Chondrocyte (in vitro differentiated cells): ENCODE measurements around the gene KAZN. TPM values are rescaled to one million over a fixed set of nuclear protein-coding genes. Genes with fewer than 3 reads are reported as not detected.

Source experiments
- DNase-seq: peaks from one replicate; pipeline ENCODE4 v3.0.0; 2021; ENCODE audit warnings: mixed read lengths, low spot score
- H3K27ac Mint-ChIP-seq: one replicate; pipeline ENCODE4 v1.8.0; 2021; ENCODE audit warnings: mild to moderate bottlenecking, moderate library complexity, mixed read lengths; ENCODE audit not compliant: unreplicated experiment
- H3K27me3 Mint-ChIP-seq: 2 replicates; pipeline ENCODE4 v1.8.0; 2021; ENCODE audit warnings: low read depth, mixed read lengths
- H3K36me3 Mint-ChIP-seq: 2 replicates; pipeline ENCODE4 v1.8.0; 2021; ENCODE audit warnings: low read depth, mixed read lengths
- H3K4me1 Mint-ChIP-seq: 2 replicates; pipeline ENCODE4 v1.8.0; 2021; ENCODE audit warnings: low read depth, mild to moderate bottlenecking, mixed read lengths
- H3K4me3 Mint-ChIP-seq: one replicate; pipeline ENCODE4 v1.8.0; 2021; ENCODE audit warnings: mild to moderate bottlenecking, moderate library complexity, mixed read lengths; ENCODE audit not compliant: unreplicated experiment
- H3K9me3 Mint-ChIP-seq: 2 replicates; pipeline ENCODE4 v1.8.0; 2021; ENCODE audit warnings: low read depth, mixed read lengths
- total RNA-seq: library from RNA; stranded (reverse); gene quantifications from 3 replicates; pipeline ENCODE4 v1.2.1, GENCODE V29; 2021
- TF ChIP-seq, protein P1 (sequence below): fragments of 200-600 bp; sonication (generic); IDR thresholded peaks from 2 replicates; pipeline ENCODE4 v1.5.0; 2021; ENCODE audit warnings: antibody characterized with exemption, mild to moderate bottlenecking, moderate library complexity

Gene KAZN
- total RNA-seq, 1 donor from 2014 or later = 29.6 TPM

DNA sequence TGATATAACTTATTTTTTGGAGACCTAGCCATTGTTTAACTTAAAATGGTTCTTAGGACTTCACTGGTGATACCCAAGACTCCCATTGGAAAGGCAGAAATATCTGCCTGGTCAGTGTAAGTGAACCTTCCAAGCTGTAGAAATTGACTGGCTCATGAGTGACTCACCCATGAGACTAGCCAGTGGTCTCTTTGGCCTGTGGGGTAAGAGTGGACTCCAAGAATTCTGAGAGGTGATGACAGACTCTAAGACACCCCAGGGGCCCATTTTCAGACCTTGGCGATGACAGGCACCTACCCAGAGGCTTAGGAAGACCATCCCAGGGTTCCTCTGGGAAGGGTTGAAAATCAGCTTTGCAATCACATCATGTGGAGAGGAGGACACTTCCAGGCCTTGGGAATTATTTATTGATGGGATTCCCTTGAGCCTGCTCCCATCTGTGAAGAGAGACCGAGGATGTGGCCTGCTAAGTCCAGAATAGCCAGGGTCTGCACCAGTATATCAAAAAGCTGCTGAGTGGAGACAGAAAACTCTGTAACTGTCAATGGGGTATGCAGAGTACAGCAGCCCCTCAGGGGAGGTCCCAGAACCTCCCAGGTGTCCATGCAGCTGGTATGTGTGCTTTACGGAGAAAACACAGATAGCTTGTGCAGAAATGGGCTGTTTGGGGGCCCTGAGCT lies 78.9 kb downstream of the KAZN start:
- no peaks in the 10 kb centered on the region for H3K27me3 Mint-ChIP-seq
- peaks cover 27% of the 10 kb centered on the region for H3K9me3 Mint-ChIP-seq
- no peaks in the 10 kb centered on the region for H3K4me1 Mint-ChIP-seq
- H3K4me3 Mint-ChIP-seq = no peak overlapping the region
- no peak for DNase-seq
- TF ChIP-seq, protein P1, sequence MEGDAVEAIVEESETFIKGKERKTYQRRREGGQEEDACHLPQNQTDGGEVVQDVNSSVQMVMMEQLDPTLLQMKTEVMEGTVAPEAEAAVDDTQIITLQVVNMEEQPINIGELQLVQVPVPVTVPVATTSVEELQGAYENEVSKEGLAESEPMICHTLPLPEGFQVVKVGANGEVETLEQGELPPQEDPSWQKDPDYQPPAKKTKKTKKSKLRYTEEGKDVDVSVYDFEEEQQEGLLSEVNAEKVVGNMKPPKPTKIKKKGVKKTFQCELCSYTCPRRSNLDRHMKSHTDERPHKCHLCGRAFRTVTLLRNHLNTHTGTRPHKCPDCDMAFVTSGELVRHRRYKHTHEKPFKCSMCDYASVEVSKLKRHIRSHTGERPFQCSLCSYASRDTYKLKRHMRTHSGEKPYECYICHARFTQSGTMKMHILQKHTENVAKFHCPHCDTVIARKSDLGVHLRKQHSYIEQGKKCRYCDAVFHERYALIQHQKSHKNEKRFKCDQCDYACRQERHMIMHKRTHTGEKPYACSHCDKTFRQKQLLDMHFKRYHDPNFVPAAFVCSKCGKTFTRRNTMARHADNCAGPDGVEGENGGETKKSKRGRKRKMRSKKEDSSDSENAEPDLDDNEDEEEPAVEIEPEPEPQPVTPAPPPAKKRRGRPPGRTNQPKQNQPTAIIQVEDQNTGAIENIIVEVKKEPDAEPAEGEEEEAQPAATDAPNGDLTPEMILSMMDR = no peak
- no peak overlapping the region for H3K27ac Mint-ChIP-seq
- no peaks in the 10 kb centered on the region for H3K36me3 Mint-ChIP-seq

DNA sequence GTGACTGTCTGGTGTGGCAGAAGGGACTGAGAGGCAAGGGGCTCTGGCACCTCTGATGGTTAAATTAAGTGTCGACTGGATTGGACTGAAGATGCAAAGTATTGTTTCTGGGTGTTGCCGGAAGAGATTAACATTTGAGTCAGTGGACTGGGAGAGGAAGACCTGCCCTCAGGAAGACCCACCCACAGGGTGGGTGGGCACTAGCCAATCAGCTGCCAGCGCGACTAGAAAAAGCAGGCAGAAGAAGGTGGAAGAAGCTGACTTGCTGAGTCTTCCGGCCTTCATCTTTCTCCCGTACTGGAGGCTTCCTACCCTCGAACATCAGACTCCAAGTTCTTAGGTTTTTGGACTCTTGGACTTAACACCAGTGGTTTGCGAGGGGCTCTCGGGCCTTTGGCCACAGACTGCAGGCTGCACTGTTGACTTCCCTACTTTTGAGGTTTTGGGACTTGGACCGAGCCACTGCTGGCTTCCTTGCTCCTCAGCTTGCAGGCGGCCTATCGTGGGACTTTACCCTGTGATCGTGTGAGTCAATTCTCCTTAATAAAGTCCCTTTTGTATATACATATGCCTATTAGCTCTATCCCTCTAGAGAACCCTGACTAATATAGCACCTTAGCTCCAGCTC lies 79.6 kb downstream of the KAZN start:
- no peak overlapping the region for H3K4me3 Mint-ChIP-seq
- no peaks in the 10 kb centered on the region for H3K36me3 Mint-ChIP-seq
- no peaks in the 10 kb centered on the region for H3K27me3 Mint-ChIP-seq
- H3K9me3 Mint-ChIP-seq = peaks cover 29% of the 10 kb centered on the region
- H3K4me1 Mint-ChIP-seq = no peaks in the 10 kb centered on the region
- no peak for DNase-seq
- TF ChIP-seq, protein P1 = no peak
- H3K27ac Mint-ChIP-seq = no peak overlapping the region

DNA sequence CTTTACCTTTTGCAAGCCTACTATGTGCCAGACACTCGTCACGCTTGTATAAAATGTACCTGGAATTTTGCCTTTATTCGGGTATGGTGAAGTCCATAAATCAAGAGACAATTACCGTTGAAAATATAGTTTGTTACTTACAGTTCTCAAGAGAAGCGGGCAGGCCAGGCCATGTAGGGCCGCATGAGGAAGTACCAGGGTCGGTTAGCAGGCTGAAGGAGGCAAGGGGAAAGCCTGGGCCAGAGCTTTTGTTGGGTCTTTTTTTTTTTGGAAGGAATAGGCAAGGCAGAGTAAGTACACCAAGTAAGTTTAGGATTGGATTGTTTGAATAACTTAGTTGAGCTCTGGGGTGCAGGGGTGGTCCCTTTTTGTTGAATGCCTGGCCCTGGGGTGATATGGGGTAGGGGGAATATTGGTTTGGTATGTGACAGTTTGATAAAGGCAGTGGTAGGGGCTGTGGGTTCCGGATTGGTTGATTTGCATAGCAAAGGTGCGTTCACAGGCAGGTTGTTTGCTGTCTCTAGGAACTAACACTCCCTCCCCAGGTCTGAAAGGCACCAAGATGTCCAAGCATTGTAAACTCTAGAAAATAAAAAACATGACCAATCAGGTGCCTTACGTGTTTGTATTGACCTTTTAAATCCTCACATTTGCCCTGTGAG lies 80.7 kb downstream of the KAZN start:
- Mint-ChIP-seq H3K4me1 (no peaks in the 10 kb centered on the region), H3K36me3 (no peaks in the 10 kb centered on the region), H3K9me3 (peaks cover 27% of the 10 kb centered on the region), H3K27ac (no peak overlapping the region), H3K27me3 (no peaks in the 10 kb centered on the region), H3K4me3 (no peak overlapping the region)
- TF ChIP-seq, protein P1 = no peak
- DNase-seq = no peak

DNA sequence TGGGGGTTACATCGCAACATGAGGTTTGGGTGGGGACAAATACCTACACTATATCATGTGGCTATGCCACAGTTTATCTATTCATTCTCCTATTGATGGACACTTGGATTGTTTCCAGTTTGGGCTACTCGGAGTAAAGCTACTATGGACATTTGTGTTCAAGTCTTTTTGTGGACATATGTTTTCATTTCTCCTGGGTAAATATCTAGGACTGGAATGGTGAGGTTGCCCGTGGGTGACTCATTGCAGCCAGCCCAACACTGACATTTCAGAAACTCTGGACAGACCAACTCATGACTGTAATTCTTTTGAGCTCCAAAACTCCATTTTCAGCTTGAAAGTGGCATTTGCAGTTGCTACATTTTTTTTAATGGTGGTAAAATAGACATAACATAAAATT lies 82.7 kb downstream of the KAZN start:
- no peak for DNase-seq
- no peaks in the 10 kb centered on the region for H3K4me1 Mint-ChIP-seq
- no peak overlapping the region for H3K4me3 Mint-ChIP-seq
- no peaks in the 10 kb centered on the region for H3K27me3 Mint-ChIP-seq
- H3K36me3 Mint-ChIP-seq = no peaks in the 10 kb centered on the region
- H3K9me3 Mint-ChIP-seq = peaks cover 26% of the 10 kb centered on the region
- H3K27ac Mint-ChIP-seq = no peak overlapping the region
- TF ChIP-seq, protein P1 = no peak

DNA sequence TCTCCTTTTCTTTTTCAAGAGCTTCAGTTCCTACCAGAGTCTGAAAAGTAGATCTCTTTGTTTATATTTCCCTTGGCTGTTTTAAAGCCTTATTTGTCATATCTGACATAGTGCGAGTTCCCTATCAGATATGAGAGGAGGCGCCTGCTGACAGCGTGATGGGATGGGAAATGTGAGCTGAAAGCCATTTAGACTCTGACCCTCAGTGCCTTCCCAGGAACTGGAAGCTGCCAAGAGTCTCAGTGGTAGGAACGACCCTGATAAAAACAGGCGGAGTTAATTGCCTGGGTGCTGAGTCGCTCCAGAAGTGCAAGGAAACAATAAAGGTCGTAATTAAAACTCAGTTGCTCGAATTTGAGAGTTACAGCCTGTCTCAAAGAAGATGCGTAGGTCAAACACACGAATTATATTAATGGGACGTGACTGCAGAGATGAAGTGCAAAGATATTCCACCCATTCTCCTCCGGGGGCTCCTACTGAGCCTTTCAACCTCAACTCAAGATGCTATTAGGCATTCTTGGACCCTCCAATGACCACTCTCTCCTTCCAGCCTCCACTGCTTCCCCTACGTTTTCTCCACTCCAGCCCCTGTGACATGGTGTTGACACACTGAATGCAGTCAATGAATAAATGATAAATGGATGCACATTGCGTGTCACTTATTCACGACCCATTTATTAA lies 84.6 kb downstream of the KAZN start:
- Mint-ChIP-seq H3K27ac (no peak overlapping the region), H3K4me1 (no peaks in the 10 kb centered on the region), H3K4me3 (no peak overlapping the region), H3K9me3 (peaks cover 19% of the 10 kb centered on the region), H3K27me3 (no peaks in the 10 kb centered on the region), H3K36me3 (no peaks in the 10 kb centered on the region)
- TF ChIP-seq, protein P1 = no peak
- DNase-seq = no peak
